Endodermal cell (in vitro differentiated cells): Measurements from ENCODE around the gene S100A16. TPM values are rescaled to one million over a fixed set of nuclear protein-coding genes. Genes with fewer than 3 reads are reported as not detected.

ENCODE experiments used
- DNase-seq: peaks from one replicate; pipeline ENCODE4 v3.0.0-alpha.2; 2017
- H3K27ac ChIP-seq: 2 replicates; pipeline ENCODE4 v1.5.1; 2013; ENCODE audit warnings: mild to moderate bottlenecking, low read depth, low read length, moderate library complexity
- H3K27me3 ChIP-seq: 2 replicates; pipeline ENCODE4 v1.6.1; 2013; ENCODE audit warnings: mild to moderate bottlenecking, low read length, moderate library complexity; ENCODE audit not compliant: insufficient read depth, control insufficient read depth, poor library complexity, severe bottlenecking
- H3K36me3 ChIP-seq: 2 replicates; pipeline ENCODE4 v1.7.0; 2013; ENCODE audit warnings: mild to moderate bottlenecking, low read length, moderate library complexity; ENCODE audit not compliant: control insufficient read depth, insufficient read depth
- H3K4me1 ChIP-seq: one replicate; pipeline ENCODE4 v1.7.0; 2013; ENCODE audit warnings: low read length; ENCODE audit not compliant: control insufficient read depth, insufficient read depth
- H3K4me3 ChIP-seq: 2 replicates; pipeline ENCODE4 v1.5.1; 2013; ENCODE audit warnings: mild to moderate bottlenecking, low read length, moderate library complexity
- H3K9ac ChIP-seq: 2 replicates; pipeline ENCODE4 v1.6.1; 2013; ENCODE audit warnings: mild to moderate bottlenecking, low read length, moderate library complexity; ENCODE audit not compliant: poor library complexity, severe bottlenecking; ENCODE audit errors: extremely low read depth
- H3K9me3 ChIP-seq: 2 replicates; pipeline ENCODE4 v1.6.1; 2013; ENCODE audit warnings: mild to moderate bottlenecking, low read length, moderate library complexity; ENCODE audit not compliant: control insufficient read depth
- H3K27ac Mint-ChIP-seq: 2 replicates; pipeline ENCODE4 v1.8.0; 2020; ENCODE audit warnings: mixed read lengths
- H3K27me3 Mint-ChIP-seq: 2 replicates; pipeline ENCODE4 v1.8.0; 2021; ENCODE audit warnings: mild to moderate bottlenecking, mixed read lengths; ENCODE audit not compliant: insufficient read depth
- H3K36me3 Mint-ChIP-seq: 2 replicates; pipeline ENCODE4 v1.8.0; 2020; ENCODE audit warnings: low read depth, mixed read lengths
- H3K4me1 Mint-ChIP-seq: 2 replicates; pipeline ENCODE4 v1.8.0; 2020; ENCODE audit warnings: mixed read lengths
- H3K4me3 Mint-ChIP-seq: 2 replicates; pipeline ENCODE4 v1.8.0; 2020; ENCODE audit warnings: mild to moderate bottlenecking, moderate library complexity, mixed read lengths
- H3K9me3 Mint-ChIP-seq: 2 replicates; pipeline ENCODE4 v1.8.0; 2020; ENCODE audit warnings: mild to moderate bottlenecking, mixed read lengths
- WGBS, 2 experiments: methylation state at CpG; one replicate each; pipeline versions ENCODE4 v1.1.5 to v1.1.7; 2013; ENCODE audit warnings: missing lambda C conversion rate in 2 of 2, mixed read lengths in 1 of 2; ENCODE audit not compliant: insufficient coverage in 1 of 2, insufficient read length in 1 of 2; 5-methylcytosine and 5-hydroxymethylcytosine counted together
- total RNA-seq, 2 donors: library from RNA; stranded (reverse); fragmentation: NEBNext Ultra II Directional in 1 of 2; extraction: Animal tissue kit (Norgen Biotek cat#: 25700) in 1 of 2; gene quantifications; 2 replicates in 1 of 2; 3 replicates in 1 of 2; pipeline ENCODE4 v1.2.1, GENCODE V29; 2021
- TF ChIP-seq, protein P1 (sequence below): fragments of 200-600 bp; sonication (generic); conservative IDR thresholded peaks from 2 replicates; pipeline ENCODE4 v1.5.0; 2021; ENCODE audit warnings: antibody characterized with exemption, mild to moderate bottlenecking

The S100A16 gene
- total RNA-seq, 2 donors from 2014 or later: 149 to 152 TPM

DNA sequence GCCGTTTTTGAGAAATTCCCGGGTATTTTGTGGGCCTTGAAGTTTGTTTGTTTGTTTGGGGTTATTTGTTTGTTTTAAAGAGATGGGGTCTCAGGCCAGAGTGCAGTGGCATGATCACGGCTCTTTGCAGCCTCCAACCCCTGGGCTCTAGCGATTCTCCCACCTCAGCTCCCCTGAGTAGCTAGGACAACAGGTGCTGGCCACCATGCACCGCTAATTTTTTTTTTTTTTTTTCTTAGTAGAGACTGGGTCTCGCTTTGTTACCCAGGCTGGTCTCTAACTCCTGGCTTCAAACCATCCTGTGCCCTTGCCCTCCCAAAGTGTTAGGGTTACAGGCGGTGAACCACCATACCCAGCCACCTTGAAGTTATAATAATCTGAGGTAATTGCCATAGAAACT, 22.9 kb upstream of the S100A16 start:
- no peak for DNase-seq
- Mint-ChIP-seq H3K27me3 (no peaks in the 10 kb centered on the region), H3K4me1 (peaks cover 12% of the 10 kb centered on the region), H3K27ac (peak overlapping the region; percentile 58), H3K36me3 (peaks cover 56% of the 10 kb centered on the region), H3K9me3 (peaks cover 4% of the 10 kb centered on the region), H3K4me3 (peak overlapping the region; percentile 98)
- peaks cover 55% of the 10 kb centered on the region for H3K36me3 ChIP-seq
- H3K9ac ChIP-seq: no peak overlapping the region
- 95 to 100% methylated on average over 3 to 7 of the region's 7 CpGs for WGBS, 2 experiments
- H3K4me1 ChIP-seq: no peaks in the 10 kb centered on the region
- H3K4me3 ChIP-seq: peak overlapping the region; percentile 98
- H3K27ac ChIP-seq: no peak overlapping the region
- peaks cover 7% of the 10 kb centered on the region for H3K9me3 ChIP-seq
- no peaks in the 10 kb centered on the region for H3K27me3 ChIP-seq
- TF ChIP-seq, protein P1, sequence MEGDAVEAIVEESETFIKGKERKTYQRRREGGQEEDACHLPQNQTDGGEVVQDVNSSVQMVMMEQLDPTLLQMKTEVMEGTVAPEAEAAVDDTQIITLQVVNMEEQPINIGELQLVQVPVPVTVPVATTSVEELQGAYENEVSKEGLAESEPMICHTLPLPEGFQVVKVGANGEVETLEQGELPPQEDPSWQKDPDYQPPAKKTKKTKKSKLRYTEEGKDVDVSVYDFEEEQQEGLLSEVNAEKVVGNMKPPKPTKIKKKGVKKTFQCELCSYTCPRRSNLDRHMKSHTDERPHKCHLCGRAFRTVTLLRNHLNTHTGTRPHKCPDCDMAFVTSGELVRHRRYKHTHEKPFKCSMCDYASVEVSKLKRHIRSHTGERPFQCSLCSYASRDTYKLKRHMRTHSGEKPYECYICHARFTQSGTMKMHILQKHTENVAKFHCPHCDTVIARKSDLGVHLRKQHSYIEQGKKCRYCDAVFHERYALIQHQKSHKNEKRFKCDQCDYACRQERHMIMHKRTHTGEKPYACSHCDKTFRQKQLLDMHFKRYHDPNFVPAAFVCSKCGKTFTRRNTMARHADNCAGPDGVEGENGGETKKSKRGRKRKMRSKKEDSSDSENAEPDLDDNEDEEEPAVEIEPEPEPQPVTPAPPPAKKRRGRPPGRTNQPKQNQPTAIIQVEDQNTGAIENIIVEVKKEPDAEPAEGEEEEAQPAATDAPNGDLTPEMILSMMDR: no peak

DNA sequence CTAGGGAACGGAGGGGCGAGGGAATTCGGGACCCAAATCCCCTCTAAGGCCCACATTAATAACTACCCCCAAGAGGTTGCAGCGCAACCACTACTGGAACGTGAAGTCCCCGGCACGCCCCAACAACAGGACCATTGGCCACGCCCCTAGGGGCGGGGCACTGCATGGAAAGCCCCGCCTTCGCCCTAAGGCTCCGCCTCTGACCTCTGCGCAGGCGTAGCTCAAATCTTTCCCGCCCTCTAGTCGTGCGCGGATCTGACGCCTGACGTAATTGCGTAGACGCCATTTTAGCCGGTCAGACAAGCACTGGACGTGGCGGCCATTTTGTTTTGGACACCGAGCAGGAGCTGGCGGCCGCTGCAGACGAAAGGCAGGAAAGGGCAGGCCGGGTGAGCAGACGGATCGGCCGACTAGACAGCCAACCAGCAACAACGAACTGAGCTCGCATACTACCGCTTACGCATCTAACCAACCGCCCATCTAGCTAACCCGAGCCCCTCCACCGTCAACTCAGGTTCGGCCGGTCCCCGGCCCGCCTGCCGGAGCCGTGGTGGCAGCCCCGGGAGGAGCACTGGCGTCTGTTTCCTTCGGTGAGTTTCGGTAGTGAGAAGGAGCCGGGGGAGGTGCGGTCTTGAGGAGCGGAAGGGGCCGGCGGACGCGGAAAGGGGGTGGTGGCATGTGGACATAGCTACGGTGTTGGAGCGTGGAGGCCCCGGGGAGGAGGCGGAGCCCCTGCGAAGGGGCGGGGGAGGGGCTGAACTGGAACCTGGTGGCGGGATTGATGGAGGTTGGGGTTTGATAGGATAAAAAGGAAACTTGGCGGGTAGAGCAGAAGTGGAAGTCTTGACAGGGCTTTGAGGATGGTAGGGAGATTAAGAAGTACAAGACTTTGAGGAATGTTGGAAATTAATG, 21.1 kb upstream of the S100A16 start, which contains the start of gene CHTOP:
CHTOP (plus strand) TSS at position 313 of the 912 bp plus-strand sequence. CDS start 2,523 bp downstream, outside the sequence.
- peak; percentile 99 for DNase-seq
- Histone ChIP-seq H3K4me3 (peak within 1 kb of the TSS; percentile 98), H3K27ac (peak within 1 kb of the TSS; percentile 100), H3K9ac (peak within 1 kb of the TSS; percentile 100), H3K36me3 (peaks cover 37% of the 10 kb centered on the region), H3K9me3 (peaks cover 7% of the 10 kb centered on the region), H3K27me3 (no peaks in the 10 kb centered on the region), H3K4me1 (no peaks in the 10 kb centered on the region)
- TF ChIP-seq, protein P1: no peak
- peak within 1 kb of the TSS; percentile 100 for H3K27ac Mint-ChIP-seq
- H3K9me3 Mint-ChIP-seq: peaks cover 4% of the 10 kb centered on the region
- H3K27me3 Mint-ChIP-seq: no peaks in the 10 kb centered on the region
- 2 to 5% methylated on average over 42 to 65 of the region's 65 CpGs for WGBS, 2 experiments
- H3K4me3 Mint-ChIP-seq: peak within 1 kb of the TSS; percentile 98
- H3K36me3 Mint-ChIP-seq: peaks cover 42% of the 10 kb centered on the region
- H3K4me1 Mint-ChIP-seq: peaks cover 16% of the 10 kb centered on the region

DNA sequence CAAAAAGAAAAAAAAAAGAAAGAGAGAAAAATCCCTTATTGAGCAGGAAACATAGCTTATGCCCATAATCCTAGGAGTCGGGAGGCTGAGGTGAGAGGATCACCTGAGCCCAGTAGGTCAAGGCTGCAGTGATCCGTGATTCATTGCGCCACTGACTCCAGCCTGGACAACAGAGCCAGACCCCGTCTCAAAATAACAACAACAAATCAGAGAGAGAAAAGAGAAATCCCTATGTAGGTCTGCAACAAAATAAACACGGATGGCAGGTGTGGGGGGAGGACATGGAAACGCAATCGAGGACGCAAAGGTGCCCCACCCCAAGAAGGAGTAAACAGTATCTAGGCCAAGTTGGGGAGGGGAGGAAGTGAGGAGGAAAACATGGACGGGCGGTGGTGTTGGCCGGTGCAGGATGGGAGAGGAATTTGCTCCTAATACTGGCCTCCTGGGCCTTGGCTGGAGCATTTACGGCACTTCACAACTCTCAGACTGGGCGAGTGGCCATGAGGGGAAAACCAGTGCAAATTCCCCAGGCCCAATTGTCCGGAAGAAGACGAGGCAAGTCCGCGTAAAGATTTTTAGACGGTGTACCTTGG, 20.3 kb upstream of the S100A16 start:
- 85 to 90% methylated on average over 10 to 18 of the region's 18 CpGs for WGBS, 2 experiments
- H3K4me3 Mint-ChIP-seq: peak overlapping the region; percentile 98
- Histone ChIP-seq H3K9ac (no peak overlapping the region), H3K27ac (no peak overlapping the region), H3K9me3 (peaks cover 7% of the 10 kb centered on the region), H3K36me3 (peaks cover 29% of the 10 kb centered on the region), H3K4me1 (no peaks in the 10 kb centered on the region), H3K4me3 (peak overlapping the region; percentile 98), H3K27me3 (no peaks in the 10 kb centered on the region)
- peak overlapping the region; percentile 100 for H3K27ac Mint-ChIP-seq
- H3K4me1 Mint-ChIP-seq: peaks cover 18% of the 10 kb centered on the region
- TF ChIP-seq, protein P1: no peak
- DNase-seq: no peak
- H3K36me3 Mint-ChIP-seq: peaks cover 35% of the 10 kb centered on the region
- peaks cover 4% of the 10 kb centered on the region for H3K9me3 Mint-ChIP-seq
- H3K27me3 Mint-ChIP-seq: no peaks in the 10 kb centered on the region
